ENCODE data around the gene RIBC1. TPM values are rescaled to one million over a fixed set of nuclear protein-coding genes. Genes with fewer than 3 reads are reported as not detected.

RIBC1 gene
- total and polyA plus RNA-seq, 10 of the 15 experiments (the other 5 are each of a cell fraction or from before 2014, with no cell fraction given), result 0.22 to 1.0 (median 0.54) TPM

- no peak for TF ChIP-seq ATF2 (IDR thresholded peaks at IDR 0.05; ENCODE audit: low read length)
- peak; percentile 88; the same call in 2 of the 3 replicates for TF ChIP-seq POU2F2 (IDR thresholded peaks at IDR 0.05; ENCODE audit: borderline replicate concordance, low read depth, low read length)
- TF ChIP-seq CHD1 (IDR thresholded peaks at IDR 0.05; ENCODE audit: low read depth, low read length), result peak; percentile 96
- TF ChIP-seq E2F4 (IDR thresholded peaks at IDR 0.05; ENCODE audit: low read depth, low read length), result peak; percentile 84
- peak; percentile 83 for TF ChIP-seq BCLAF1 (IDR thresholded peaks at IDR 0.05)
- no peak; the same call in 1 of the 2 replicates for TF ChIP-seq RFX5 (IDR thresholded peaks at IDR 0.05; ENCODE audit: low read depth, low read length)
- peak; percentile 61; the same call in 1 of the 2 replicates for TF ChIP-seq ZBTB40 (IDR thresholded peaks at IDR 0.05; ENCODE audit: borderline replicate concordance)
- 0 out of 2 replicates have a peak, but pooled peaks have one; percentile 33 for TF ChIP-seq TBL1XR1 (IDR thresholded peaks at IDR 0.05; ENCODE audit: low read depth, low read length)
- TF ChIP-seq GABPA (IDR thresholded peaks at IDR 0.05; ENCODE audit: low read depth), result peak; percentile 42; the same call in 1 of the 2 replicates
- TF ChIP-seq E4F1 (IDR thresholded peaks at IDR 0.05; ENCODE audit: borderline replicate concordance, partially characterized antibody), result peak; percentile 32
- TF ChIP-seq HDGF (IDR thresholded peaks at IDR 0.05), result peak; percentile 88
- TF ChIP-seq MYC (IDR thresholded peaks at IDR 0.05; ENCODE audit: insufficient read depth, insufficient read length, insufficient replicate concordance, low read length, severe bottlenecking), result peak; percentile 45
- TF ChIP-seq HCFC1 (IDR thresholded peaks at IDR 0.05; ENCODE audit: low read length), result peak; percentile 56
- peak; percentile 77; the same call in 1 of the 2 replicates for TF ChIP-seq TCF3 (IDR thresholded peaks at IDR 0.05; ENCODE audit: borderline replicate concordance, insufficient read depth, low read depth, low read length)
- no peak for TF ChIP-seq JUNB (IDR thresholded peaks at IDR 0.05)
- peak; percentile 82 for TF ChIP-seq PML (IDR thresholded peaks at IDR 0.05; ENCODE audit: low read length)
- TF ChIP-seq STAT1 (conservative IDR thresholded peaks at IDR 0.05), result peak; percentile 87; the same call in 1 of the 2 replicates
Measured at GRCh38 chrX:53422086-53422860, 400 bp upstream of the RIBC1 start, which contains the start of gene SMC1A (continued).
